GM21390 (cell line): ENCODE measurements around the gene SLC24A3.

ENCODE experiments used
- ATAC-seq: cut with Tn5 transposase; IDR thresholded peaks from one replicate; pipeline ENCODE4 v1.9.1; 2021; ENCODE audit not compliant: unreplicated experiment

SLC24A3 gene

DNA sequence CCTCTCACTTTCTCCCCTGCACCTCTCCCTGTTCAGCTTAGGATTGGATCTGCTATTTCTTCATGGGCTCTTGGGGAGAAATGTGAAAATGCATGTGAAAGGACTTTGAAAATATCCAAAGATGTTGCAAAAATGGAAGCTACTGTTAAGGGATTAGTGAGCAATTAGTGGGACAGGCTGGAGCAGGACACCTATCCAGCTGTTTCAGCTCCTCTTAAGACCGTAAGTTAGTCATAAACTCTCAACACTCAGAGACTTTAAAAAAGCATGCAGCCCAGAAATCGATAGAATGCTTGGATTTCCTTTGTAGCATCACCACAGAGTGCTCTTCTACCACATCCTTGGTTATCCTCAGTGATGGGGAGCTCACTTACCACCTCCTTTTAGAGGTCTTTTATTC lies 88.7 kb downstream of the SLC24A3 start:
- ATAC-seq = no peak

DNA sequence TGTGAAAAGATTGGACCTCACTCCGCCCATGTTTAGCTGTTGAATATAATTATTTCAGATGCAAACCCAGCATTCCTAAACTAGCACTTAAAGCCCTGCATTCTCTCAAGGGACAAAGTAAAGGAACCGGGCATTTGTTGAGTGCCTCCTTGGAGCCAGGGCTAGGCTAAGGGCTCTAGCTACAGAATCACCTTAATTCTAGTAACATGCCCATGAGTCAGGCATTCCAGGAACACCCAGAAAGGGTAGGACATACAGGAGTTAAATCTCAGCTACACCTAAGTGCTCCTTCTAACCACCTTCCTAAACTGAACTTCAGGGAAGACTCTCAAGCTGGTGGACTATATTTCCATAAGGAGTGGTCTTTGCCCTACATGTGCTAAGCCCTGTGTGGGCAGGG lies 89.4 kb downstream of the SLC24A3 start:
- ATAC-seq = no peak

DNA sequence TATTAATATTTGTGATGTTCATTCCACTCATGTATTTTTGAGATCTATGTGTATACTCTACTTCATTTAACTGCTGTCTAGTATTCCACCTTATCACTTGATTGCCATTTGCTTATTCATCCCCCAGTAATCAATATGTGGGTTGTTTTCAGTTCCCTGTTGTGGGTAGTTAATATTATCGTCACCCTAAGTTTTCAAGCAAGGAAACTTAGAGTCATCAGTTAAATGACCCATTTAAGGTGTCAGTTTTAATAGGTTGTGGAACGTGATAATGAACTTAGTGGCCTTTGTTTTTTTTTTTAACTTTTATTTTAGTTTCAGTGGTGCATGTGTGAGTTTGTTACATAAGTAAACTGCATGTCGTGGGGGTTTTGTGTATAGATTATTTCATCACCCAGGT lies 90.3 kb downstream of the SLC24A3 start:
- no peak for ATAC-seq

DNA sequence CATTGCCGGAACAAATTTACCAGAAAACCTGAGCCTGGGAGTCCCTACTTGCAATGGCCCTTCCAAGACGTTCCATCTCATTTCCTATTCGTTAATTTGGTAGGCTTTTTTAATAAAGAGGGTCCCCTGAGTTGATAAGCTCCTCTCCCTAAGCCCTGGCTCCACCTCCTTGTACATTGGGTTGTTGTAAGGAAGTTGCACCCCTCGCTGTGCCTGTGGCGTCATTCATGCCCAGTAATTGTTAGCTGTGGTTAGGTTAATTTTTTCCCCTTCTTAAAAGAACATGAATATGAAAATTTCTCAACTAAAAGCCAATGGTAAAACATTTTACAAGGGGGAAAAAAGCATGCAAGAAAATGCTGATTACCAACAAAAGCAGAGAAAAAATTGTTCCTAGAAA lies 91.9 kb downstream of the SLC24A3 start:
- ATAC-seq = no peak

DNA sequence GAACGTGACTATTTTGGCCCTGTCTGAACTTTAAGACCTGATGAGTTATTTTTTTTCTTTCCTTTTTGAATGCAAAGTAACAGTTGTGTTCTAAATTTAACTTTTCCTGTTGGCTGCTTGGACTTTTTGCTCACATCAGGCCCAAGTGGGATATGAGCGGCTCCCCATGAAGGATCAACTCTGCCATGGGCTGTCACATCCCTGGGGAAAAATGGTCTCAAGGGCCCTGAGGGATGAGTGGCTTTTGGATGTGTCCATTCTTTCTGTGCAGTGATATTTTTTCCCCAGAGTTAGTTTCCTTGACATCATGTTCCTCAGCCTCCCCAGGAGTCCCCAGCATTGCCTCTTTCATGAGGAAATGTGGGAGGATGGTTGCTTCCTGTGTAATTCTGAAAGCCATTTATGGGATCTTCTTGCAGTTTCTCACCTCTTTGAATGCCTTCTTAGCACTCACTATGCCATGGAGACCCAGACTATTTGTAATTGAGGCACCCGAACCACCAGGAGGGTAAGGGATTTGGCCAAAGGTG lies 92.5 kb downstream of the SLC24A3 start:
- ATAC-seq = no peak

DNA sequence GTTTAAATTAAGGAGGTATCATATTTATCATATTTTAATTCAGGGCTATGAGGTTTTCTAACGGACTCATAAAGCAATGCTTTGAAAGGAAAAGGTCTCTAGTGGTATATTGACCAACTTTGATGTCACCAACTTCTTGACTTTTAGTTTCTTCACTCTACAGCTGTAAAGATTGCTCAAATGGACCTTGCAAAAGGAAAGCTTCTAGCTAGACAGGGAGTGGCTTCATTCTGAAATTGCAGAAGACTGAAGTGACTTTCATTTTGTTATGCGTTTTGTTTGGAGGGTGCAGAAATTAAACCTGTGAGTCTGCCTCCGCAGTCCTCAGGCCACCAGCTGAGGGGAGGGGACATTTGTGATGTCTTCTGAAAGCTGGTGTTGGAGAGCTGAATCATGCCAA lies 95.7 kb downstream of the SLC24A3 start:
- no peak for ATAC-seq

DNA sequence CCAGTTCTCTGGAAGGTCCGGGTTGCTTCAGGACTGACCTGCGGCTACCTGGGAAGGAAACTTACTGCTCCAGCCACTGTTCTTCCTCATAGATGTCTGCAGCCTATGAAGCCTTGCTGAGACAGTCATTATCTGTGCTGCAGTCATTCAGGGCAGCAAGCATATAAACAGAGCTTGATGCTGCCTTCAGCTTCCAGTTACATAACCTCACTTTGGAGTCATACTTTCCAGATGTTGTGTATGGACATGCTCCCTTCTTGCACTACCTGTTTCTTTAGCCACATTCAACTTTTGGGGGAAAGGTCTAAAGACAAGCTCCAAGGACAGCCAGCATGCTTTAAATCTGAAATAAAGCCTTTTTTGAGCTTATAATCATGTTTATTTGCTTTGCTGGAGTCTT lies 98.1 kb downstream of the SLC24A3 start:
- ATAC-seq = no peak

DNA sequence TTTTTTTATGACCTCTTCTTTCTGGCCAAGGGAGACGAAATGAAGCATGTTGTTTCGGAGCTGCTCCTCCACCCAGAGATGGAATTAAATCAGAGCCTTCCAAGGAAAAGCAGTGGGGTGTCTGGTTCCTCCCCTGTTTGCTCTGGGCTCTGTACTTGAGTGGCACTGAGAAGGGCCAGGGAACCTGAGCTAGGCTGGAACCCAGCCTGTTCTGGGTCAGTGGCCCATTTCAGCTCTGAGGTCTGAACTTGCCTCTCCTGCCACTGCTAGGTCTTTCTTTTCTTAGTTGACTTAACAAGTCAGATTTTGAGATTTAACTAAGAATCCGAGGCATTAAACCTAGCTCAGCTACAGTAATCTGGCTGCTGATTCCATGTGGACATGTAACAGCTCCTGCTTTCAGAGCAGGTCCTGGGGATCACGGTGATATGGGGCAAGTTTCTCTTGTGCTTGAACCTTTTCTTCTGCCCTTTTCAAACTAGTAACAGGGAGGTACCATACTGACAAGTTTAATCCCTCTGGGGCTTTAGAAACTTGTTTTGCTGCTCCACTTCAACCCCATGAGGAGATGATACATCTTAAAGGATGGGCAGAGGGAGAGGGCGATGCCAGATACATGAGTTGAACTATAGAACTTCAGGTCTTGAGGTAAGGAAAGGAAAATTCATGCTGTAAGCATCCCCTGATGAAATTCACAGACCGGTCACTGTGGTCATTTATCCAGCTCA lies 101.1 kb downstream of the SLC24A3 start:
- ATAC-seq = no peak

DNA sequence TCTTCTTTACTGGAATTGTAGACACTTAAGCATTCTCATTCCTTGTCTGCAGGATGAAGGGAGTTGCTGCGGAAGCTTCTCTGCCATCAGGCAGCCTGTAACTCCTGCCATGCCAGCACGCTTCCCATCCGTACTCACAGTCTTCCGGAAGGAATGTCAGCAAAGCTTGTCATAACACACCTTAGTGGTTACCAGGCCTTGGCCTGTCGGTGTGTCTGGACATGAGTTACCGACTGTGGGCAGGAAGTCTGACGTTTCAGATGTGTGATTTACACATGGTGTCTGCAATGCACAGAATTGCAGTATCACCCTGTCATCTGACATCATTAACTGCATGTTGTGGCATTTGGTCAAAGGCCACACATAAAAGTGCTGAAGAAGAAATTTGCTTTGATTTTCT lies 102.2 kb downstream of the SLC24A3 start:
- no peak for ATAC-seq

DNA sequence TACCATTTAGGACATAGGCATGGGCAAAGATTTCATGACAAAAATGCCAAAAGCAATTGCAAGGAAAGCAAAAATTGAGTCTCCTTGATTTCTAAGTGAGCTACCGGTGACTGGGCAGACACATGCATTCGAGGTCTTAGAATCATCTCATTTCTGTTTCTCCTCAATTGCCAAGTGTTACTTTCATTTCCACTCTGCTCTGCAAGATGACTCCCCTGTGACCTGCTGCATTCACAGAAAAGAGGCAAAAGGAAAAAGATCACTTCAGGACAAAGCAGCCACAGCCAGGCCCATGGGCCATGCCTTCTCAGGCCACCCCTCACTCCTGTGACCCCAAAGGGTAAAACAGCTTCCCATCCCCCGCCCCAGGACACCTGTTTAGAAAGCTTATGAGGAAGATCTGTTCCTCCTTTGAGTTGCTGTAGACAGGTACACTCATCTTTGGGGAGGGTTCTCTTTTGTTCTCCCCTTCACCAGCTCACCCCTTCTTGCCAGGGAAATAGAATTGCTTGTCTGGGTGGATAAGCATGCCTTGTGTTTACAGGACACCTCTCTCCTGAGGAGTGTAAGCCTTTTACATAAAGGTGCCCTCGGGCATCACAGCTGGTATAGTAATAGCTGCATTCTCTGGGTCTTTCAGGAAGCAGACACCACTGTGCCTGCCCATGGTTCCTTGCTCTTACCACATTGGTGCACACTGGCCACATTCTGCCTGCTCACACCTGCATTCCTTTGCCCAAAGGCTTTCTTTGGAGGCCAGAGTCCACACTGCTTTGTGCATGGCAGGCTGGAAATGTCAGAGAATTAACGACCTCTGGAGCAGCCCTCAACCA lies 105.0 kb downstream of the SLC24A3 start:
- ATAC-seq = no peak

DNA sequence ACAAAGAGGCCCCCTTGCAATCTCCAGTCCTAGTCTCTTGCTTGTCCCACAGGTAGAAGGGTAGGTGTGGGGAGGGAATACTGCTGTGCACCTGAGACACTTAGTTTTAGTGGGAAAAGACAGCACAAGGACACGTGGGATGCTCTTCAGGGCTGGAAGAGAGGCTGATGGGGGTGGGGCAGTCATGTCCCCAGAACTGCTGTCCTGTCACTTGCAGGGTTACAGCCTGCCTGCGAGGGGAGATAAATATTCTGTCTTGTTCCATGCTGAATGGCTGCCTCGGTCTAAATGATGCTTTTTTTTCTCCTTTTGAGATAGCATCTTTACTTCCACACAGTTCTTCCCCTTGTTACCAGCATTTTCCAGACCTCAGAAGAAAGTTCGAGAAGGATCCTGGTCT lies 106.2 kb downstream of the SLC24A3 start:
- ATAC-seq = no peak

DNA sequence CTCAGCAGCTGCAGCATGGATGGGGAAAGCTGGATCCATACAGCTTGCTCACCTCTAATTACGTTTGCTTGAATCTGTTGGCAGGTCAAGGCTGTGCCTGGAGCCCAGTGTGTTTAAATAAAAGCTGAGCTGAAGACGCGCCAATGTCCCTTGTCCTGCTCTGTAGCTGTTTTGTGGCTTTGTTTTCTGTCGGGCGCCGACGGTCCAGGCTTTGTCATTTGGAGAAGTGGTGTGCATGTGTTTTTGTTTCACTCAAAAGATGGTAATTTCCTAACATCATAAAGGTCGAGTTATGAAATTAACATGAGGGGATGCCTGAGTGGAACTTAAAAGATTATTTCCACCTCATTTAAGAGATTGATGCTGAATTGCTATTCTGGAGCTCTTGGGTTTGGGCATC lies 107.6 kb downstream of the SLC24A3 start:
- no peak for ATAC-seq

DNA sequence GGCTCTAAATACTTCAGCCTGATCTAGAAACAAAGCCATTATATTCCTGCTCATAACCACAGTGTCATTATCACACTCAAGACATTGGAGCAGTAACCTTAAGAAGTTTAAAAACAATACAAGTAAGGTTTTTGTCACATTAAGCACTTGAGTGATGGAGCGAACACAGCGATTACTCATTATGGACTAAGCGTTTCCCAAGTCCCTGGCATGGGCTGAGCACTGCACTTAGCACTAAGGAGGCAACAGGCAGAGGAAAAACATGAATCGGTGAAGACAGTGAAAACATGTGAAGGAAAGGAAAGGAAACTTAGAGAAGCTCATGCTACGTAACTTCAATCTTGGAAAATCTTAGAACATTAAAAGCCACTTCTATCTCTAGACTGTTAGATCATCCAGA lies 108.7 kb downstream of the SLC24A3 start:
- ATAC-seq = no peak

DNA sequence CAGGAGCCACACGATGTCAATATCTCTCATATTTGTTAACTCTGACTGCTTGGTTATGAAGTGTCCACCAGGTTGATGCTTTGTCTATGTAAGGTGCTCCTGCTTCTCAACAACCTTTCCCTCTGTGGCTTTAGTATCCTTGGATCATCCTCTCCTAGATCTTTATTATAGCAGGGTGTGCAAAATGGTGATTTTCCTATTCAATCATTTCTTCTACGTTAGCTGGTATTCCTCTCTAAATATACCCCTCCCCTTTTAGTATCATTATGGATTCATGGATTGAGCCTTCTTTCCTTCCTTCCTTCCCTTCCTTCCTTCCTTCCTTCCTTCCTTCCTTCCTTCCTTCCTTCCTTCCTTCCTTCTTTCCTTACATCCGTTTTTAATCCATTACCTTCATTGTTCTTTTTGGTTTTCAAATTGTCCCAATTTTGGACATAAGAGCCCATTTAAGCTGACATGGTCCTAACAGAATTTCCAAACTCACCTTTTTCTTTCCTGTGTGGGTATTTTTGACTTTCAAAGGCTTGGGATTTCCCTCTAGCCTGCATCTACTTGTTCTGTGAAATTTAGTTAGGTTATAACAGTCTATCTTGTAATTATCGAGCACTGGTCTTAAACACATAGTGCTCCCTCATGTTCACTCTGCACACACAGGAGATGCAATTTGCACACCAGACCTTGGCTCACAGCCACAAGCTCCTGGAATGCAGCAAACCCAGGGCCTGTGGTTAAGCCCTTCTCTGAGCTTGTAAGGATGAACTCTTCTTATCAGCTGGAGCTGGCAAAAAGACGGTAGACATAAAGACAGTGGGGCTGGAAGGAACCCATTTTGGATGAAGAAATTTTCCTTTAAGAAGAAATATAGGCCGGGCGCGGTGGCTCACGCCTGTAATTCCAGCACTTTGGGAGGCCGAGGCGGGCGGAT lies 109.9 kb downstream of the SLC24A3 start:
- no peak for ATAC-seq

DNA sequence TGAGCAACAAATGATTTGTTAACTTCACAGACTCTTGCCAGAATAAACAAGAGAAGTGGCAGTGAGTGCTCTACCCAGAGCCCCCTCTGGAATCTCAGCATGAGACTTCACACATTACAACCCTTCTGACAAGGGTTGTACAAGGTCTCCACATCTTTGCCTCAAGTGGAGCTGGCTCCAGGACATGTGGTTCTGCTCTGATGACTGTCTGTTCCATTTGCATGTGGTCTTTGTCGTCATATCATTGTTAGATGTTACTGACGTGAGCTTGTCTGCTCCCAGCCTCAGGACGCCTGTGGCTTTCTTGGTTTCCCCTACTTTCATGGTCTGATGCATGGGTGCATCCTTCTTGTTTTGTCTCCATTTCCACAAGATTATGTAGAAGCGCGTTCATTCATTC lies 115.0 kb downstream of the SLC24A3 start:
- ATAC-seq = no peak

DNA sequence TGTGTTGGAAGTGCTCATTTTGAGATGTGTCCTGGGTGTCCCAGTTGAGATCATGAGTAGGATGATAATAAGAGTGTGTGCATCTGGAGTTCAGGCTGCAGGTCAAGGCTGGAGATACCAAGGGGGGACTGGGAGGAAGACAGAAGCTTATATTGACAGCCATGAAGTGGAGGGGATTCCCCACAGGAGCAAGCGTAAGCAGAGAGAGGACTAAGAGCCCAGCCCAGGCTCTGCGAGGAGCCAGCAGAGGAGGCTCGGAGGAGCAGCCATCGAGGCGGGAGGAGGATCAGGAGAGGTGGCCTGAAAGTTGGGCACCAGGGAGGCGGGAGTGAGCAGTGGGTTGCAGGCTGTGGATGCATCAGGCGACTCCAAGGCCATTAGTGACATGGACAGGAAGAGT lies 116.2 kb downstream of the SLC24A3 start:
- no peak for ATAC-seq

DNA sequence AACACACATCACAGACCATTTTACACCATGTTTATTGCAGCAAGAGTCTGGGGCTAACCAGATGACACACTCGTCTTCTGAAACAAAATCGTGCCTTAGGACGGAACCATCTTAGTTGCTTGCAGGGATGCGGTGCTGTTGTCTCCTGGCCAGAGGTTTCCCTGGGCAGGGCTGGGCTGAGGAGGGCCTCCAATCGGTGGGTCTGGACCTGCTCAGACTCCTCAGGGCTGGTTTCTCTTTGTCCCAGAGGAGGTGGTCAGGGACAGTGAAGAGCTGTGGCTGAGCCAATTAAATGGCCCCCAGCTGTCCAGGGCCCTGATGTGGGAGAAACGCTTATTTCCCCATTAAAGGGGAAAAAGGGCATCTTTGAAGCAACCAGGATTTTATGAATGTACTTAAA lies 117.6 kb downstream of the SLC24A3 start:
- ATAC-seq = no peak

DNA sequence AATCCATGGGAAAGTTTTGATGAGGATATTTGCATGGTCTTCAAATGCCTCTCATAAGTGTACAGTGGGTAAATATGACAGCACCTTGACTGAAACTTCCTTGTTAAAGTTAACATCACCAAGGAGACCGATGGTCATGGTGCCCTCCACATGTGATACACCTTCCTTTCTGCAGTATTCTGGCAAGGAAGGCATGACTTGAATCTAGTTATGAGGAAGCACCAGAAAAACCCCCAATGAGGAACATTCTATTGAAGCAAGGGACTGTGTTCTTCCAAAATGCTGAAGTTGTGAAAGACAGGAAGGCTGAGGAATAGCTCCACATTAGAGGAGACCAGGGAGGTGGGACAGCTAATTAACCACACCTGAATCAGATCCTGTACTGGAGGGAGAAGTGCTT lies 118.3 kb downstream of the SLC24A3 start:
- no peak for ATAC-seq

DNA sequence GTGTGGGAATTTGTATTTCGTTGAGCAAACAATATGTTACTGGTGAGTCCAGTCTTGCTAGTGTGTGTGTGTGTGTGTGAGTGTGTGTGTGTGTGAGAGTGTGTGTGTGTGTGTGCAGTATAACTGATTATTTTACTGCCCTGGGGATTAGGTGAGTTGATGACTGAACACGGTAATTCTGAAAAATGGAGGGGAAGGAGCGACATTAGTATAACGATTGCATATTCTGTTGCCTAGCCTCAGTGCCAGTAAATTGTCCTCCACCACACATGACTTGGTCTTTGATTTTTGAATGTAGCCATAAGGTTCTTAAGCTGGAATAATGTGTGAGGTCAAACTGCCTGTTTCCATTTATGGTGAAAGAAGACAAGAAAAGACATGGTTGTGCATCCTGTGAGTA lies 121.1 kb downstream of the SLC24A3 start:
- no peak for ATAC-seq

DNA sequence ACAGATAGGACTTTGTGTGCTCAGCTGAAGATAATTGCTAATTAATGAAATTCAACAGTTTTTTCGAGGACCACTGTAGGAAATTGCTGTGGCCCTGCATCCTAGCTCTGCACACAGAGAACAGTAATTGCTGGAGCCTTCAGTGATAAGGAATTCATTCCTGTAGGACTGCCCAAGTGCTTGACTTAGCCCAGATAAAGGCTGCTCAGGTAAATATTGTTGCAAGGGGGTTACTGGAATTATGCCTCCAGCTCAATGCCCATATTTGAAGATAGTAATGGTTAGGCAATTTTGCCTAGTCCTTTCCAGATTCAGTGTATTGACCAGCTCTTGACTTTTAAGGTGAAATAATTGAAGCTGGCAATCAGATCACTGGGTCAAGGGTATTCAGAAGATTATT lies 122.9 kb downstream of the SLC24A3 start:
- ATAC-seq = no peak

DNA sequence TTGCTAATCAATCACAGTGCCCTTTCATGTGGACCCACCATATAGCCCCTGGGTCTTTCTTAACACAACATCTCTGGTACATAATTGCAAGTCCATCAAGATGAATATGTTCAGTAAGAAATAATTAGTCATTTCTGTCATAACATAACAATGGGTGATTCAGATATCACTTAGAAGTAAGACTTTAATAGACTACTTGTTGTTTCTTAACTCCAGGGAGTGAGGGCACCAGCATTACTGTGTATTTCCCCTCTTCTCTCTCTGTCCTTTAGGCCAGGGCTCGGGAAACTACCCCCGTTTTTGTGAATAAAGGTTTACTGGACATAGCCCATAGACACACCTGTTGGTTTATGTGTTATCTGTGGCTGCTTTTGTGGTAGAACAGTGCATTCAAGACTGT lies 123.5 kb downstream of the SLC24A3 start:
- ATAC-seq = no peak
